B cell (primary cell): ENCODE measurements around the gene SEL1L2.

Source experiments
- CTCF ChIP-seq: fragments of 200-600 bp; IDR thresholded peaks from one replicate; pipeline ENCODE4 v1.8.0; 2022; ENCODE audit warnings: antibody characterized with exemption, mild to moderate bottlenecking
- EZH2 ChIP-seq: IDR thresholded peaks from 2 replicates; pipeline ENCODE4 v1.6.1; 2012; ENCODE audit warnings: borderline replicate concordance, low read depth, mild to moderate bottlenecking, moderate library complexity, low read length; ENCODE audit not compliant: insufficient read depth, poor library complexity, severe bottlenecking

- no peak for TF ChIP-seq EZH2
- TF ChIP-seq CTCF = no peak
Measured at GRCh38 chr20:13936781-13937576, 53.4 kb downstream of the SEL1L2 start.
